ENCODE results near the gene GALNTL6.
A peak's percentile ranks its signal among the peaks of the same experiment; 100 is the strongest.

The GALNTL6 gene

GRCh38 chr4:173046818-173047217 lies 1233.6 kb downstream of the GALNTL6 start:
- no peak for DNase-seq

GRCh38 chr4:173051232-173051631 lies 1238.0 kb downstream of the GALNTL6 start:
- no peak for DNase-seq

GRCh38 chr4:173051716-173052115 lies 1238.5 kb downstream of the GALNTL6 start:
- DNase-seq = no peak

GRCh38 chr4:173052439-173052838 lies 1239.2 kb downstream of the GALNTL6 start:
- no peak for DNase-seq

- DNase-seq = no peak
Measured at GRCh38 chr4:173056271-173056670, 1243.1 kb downstream of the GALNTL6 start.

GRCh38 chr4:173056710-173057109 lies 1243.5 kb downstream of the GALNTL6 start:
- peak; percentile 81 for DNase-seq

- no peak for DNase-seq
Measured at GRCh38 chr4:173057442-173057841, 1244.2 kb downstream of the GALNTL6 start.

- DNase-seq = no peak
Measured at GRCh38 chr4:173057901-173058300, 1244.7 kb downstream of the GALNTL6 start.

GRCh38 chr4:173061160-173061559 lies 1248.0 kb downstream of the GALNTL6 start:
- DNase-seq = no peak

- DNase-seq = no peak
Measured at GRCh38 chr4:173073939-173074500, 1260.8 kb downstream of the GALNTL6 start.

- no peak for DNase-seq
Measured at GRCh38 chr4:173074501-173074946, 1261.3 kb downstream of the GALNTL6 start.

GRCh38 chr4:173076903-173077634 lies 1263.9 kb downstream of the GALNTL6 start:
- DNase-seq = no peak

- no peak for DNase-seq
Measured at GRCh38 chr4:173088144-173088543, 1274.9 kb downstream of the GALNTL6 start.

Data from NCI-H1417 treated with DMSO at 0.1 percent for 48 hours (cell line).